ENCODE results near the gene SRC. TPM values are rescaled to one million over a fixed set of nuclear protein-coding genes. Genes with fewer than 3 reads are reported as not detected.
A peak's percentile ranks its signal among the peaks of the same experiment; 100 is the strongest.

SRC gene
- total RNA-seq, 1 donor from 2014 or later: 48.6 TPM

- TF ChIP-seq POLR2A (IDR thresholded peaks at IDR 0.05) (no peak), CTCF (IDR thresholded peaks at IDR 0.05) (no peak), POLR2AphosphoS5 (IDR thresholded peaks at IDR 0.05; ENCODE audit: insufficient read depth in 1 of 2, low read depth in 1 of 2) (no peak)
- Histone ChIP-seq H3K4me3 (no peak overlapping the region), H3K27me3 (no peaks in the 10 kb centered on the region), H3K27ac (peak overlapping the region; percentile 94), H3K4me1 (peaks cover 50% of the 10 kb centered on the region), H3K9me3 (no peaks in the 10 kb centered on the region), H3K36me3 (no peaks in the 10 kb centered on the region)
- intact Hi-C loops (cut with DNase I): no loop called here
- DNase-seq (ENCODE audit: extremely low spot score in 2 of 2): no peak
Measured at GRCh38 chr20:37343994-37344355, 2.0 kb upstream of the SRC start.

GRCh38 chr20:37344506-37345338, 1.2 kb upstream of the SRC start:
- H3K4me3 ChIP-seq: peak overlapping the region in 1 of 2 donors; percentile 84
- peaks cover 58% of the 10 kb centered on the region for H3K4me1 ChIP-seq
- TF ChIP-seq POLR2A (IDR thresholded peaks at IDR 0.05) (no peak), POLR2AphosphoS5 (IDR thresholded peaks at IDR 0.05; ENCODE audit: insufficient read depth in 1 of 2, low read depth in 1 of 2) (peak in 1 of 2 donors; percentile 30)
- intact Hi-C loops (cut with DNase I): no loop called here
- peak overlapping the region; percentile 94 for H3K27ac ChIP-seq
- H3K9me3 ChIP-seq: no peaks in the 10 kb centered on the region
- no peaks in the 10 kb centered on the region for H3K27me3 ChIP-seq
- no peak for DNase-seq (ENCODE audit: extremely low spot score in 2 of 2)
- H3K36me3 ChIP-seq: no peaks in the 10 kb centered on the region

GRCh38 chr20:37346236-37346534, 245 bp downstream of the SRC start:
- H3K4me1 ChIP-seq: peaks cover 60% of the 10 kb centered on the region
- no peak for DNase-seq (ENCODE audit: extremely low spot score in 2 of 2)
- TF ChIP-seq CTCF (IDR thresholded peaks at IDR 0.05): no peak
- TF ChIP-seq POLR2AphosphoS5 (IDR thresholded peaks at IDR 0.05; ENCODE audit: insufficient read depth in 1 of 2, low read depth in 1 of 2): no peak
- TF ChIP-seq POLR2A (IDR thresholded peaks at IDR 0.05): no peak
- peak overlapping the region; percentile 84 to 88 for H3K4me3 ChIP-seq
- H3K27me3 ChIP-seq: no peaks in the 10 kb centered on the region
- H3K36me3 ChIP-seq: no peaks in the 10 kb centered on the region
- no peaks in the 10 kb centered on the region for H3K9me3 ChIP-seq
- intact Hi-C loops (cut with DNase I): no loop called here
- peak overlapping the region; percentile 94 for H3K27ac ChIP-seq

- DNase-seq (ENCODE audit: extremely low spot score in 2 of 2): no peak
- H3K27me3 ChIP-seq: no peaks in the 10 kb centered on the region
- no peaks in the 10 kb centered on the region for H3K36me3 ChIP-seq
- H3K4me1 ChIP-seq: peaks cover 60% of the 10 kb centered on the region
- no peaks in the 10 kb centered on the region for H3K9me3 ChIP-seq
- H3K27ac ChIP-seq: peak overlapping the region; percentile 94
- intact Hi-C loops (cut with DNase I): no loop called here
- peak overlapping the region; percentile 84 to 88 for H3K4me3 ChIP-seq
- no peak for TF ChIP-seq CTCF (IDR thresholded peaks at IDR 0.05)
- no peak for TF ChIP-seq POLR2AphosphoS5 (IDR thresholded peaks at IDR 0.05; ENCODE audit: insufficient read depth in 1 of 2, low read depth in 1 of 2)
- no peak for TF ChIP-seq POLR2A (IDR thresholded peaks at IDR 0.05)
Measured at GRCh38 chr20:37346535-37347346, 801 bp downstream of the SRC start.

GRCh38 chr20:37347347-37347823, 1.4 kb downstream of the SRC start:
- DNase-seq (ENCODE audit: extremely low spot score in 2 of 2): no peak
- H3K27me3 ChIP-seq: no peaks in the 10 kb centered on the region

More at GRCh38 chr20:37347347-37347823, 1.4 kb downstream of the SRC start:
- peak overlapping the region; percentile 94 for H3K27ac ChIP-seq
- peaks cover 63% of the 10 kb centered on the region for H3K4me1 ChIP-seq
- intact Hi-C loops (cut with DNase I): no loop called here
- no peaks in the 10 kb centered on the region for H3K36me3 ChIP-seq
- TF ChIP-seq POLR2AphosphoS5 (IDR thresholded peaks at IDR 0.05; ENCODE audit: insufficient read depth in 1 of 2, low read depth in 1 of 2) (no peak), POLR2A (IDR thresholded peaks at IDR 0.05) (no peak), CTCF (IDR thresholded peaks at IDR 0.05) (no peak)
- H3K4me3 ChIP-seq: peak overlapping the region; percentile 84 to 88
- no peaks in the 10 kb centered on the region for H3K9me3 ChIP-seq
